Astrocyte of the cerebellum (primary cell): Measurements from ENCODE around the gene XKR3.
"Not testable (repeated sequence)": the region's sequence is repeated elsewhere in the genome, so short reads cannot be mapped to it uniquely, and the experiment has no call there.

Experiments
- DNase-seq: peaks from one replicate; pipeline ENCODE4 v3.0.0-alpha.2; 2011; ENCODE audit warnings: low read depth
- H3K4me3 ChIP-seq: 2 replicates; pipeline ENCODE4 v1.5.1; 2011; ENCODE audit warnings: mild to moderate bottlenecking, low read depth, low read length, moderate library complexity
- in situ Hi-C: cut with HindIII; loops from 2 replicates; pipeline ENCODE4 v1.10.0; 2017; ENCODE audit warnings: low sequenced_read_pairs
- TF ChIP-seq, protein P1 (sequence below): IDR thresholded peaks from 2 replicates; pipeline ENCODE4 v1.5.1; 2012; ENCODE audit warnings: low read length, low read depth, moderate library complexity, mild to moderate bottlenecking; ENCODE audit errors: missing control alignments

The XKR3 gene

DNA sequence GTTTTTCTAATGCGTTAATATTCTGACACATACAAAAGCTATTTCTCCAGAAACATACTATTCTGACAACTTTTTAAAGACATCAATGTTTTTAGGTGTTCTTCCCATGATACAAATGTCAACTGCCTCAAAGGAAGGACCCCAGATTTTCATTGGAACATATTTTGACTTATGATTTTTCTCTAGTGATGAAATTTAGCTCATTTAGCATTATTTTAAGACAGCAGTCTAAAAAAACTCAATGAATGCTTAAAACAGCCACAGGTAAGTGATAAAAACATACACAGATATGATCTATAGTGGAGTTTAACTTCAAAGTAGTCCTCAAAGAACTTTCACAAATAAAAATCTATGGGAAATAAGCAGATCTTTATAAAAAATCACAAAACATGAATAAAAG is 24.9 kb downstream of the XKR3 start:
- no peak for DNase-seq
- no peak overlapping the region for H3K4me3 ChIP-seq
- TF ChIP-seq, protein P1, sequence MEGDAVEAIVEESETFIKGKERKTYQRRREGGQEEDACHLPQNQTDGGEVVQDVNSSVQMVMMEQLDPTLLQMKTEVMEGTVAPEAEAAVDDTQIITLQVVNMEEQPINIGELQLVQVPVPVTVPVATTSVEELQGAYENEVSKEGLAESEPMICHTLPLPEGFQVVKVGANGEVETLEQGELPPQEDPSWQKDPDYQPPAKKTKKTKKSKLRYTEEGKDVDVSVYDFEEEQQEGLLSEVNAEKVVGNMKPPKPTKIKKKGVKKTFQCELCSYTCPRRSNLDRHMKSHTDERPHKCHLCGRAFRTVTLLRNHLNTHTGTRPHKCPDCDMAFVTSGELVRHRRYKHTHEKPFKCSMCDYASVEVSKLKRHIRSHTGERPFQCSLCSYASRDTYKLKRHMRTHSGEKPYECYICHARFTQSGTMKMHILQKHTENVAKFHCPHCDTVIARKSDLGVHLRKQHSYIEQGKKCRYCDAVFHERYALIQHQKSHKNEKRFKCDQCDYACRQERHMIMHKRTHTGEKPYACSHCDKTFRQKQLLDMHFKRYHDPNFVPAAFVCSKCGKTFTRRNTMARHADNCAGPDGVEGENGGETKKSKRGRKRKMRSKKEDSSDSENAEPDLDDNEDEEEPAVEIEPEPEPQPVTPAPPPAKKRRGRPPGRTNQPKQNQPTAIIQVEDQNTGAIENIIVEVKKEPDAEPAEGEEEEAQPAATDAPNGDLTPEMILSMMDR = no peak
- in situ Hi-C loops = no loop called here

DNA sequence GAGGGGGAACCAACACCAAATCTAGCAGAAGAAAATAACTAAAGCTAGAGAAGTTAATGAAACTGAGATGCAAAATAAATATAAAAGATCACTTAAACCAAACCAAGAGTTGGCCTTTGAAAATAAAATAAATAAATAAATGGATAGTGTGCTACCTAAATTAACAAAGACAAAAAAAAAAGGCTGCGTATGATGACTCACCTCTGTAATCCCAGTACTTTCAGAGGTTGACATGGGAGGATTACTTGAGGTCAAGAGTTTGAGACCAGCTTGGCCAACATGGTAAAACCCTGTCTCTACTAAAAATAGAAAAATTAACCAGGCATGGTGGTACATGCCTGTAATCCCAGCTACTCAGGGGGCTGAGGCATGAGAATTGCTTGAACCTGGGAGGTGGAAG is 29.7 kb downstream of the XKR3 start:
- DNase-seq, in situ Hi-C loops, H3K4me3 ChIP-seq: not testable (repeated sequence)

DNA sequence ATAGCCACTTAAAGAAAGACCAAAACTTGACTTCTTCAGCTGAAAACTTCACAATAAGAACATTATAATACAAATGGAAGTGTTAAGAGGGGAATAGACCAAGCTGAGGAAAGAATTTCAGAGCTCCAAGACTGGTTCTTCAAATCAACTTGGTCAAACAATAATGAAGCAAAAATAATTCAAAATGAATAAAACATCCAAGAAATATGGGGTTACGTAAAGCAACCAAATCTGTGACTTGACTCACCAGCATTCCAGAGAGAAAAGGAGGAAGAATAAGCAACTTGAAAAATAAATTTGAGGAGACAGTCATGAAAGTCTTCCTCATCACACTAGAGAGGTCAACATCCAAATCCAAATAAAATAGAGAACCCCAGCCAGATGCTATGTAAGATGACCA is 31.4 kb downstream of the XKR3 start:
- in situ Hi-C loops = no loop called here
- no peak overlapping the region for H3K4me3 ChIP-seq
- no peak for DNase-seq
- TF ChIP-seq, protein P1 = no peak

DNA sequence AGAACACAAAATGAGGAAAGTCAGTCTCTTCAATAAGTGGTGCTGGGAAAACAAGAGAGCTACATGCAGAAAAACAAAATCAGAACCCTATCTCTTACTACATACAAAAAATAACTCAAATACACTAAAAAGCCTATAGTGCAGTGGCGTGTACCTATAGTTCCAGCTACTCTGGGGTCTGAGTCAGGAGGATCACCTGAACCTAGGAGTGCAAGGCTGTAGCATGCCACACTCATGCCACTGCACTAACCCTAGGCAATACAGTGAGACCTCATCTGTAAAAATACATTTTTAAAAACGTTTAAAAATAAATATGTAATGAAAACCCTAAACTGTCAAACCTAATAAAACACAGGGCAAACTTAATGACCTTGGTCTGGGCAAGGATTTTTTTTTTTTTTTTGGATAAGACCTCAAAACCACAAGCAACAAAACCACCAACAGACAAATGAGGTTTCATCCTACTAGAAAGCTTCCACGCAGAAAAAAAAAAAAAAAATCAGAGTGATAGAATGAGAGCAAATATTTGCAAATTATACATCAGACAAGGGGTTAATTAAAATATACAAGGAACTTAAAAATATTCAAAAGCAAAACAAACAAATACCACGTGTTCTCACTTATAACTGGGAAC is 35.2 kb downstream of the XKR3 start:
- DNase-seq = no peak
- TF ChIP-seq, protein P1 = no peak
- in situ Hi-C loops = no loop called here
- no peak overlapping the region for H3K4me3 ChIP-seq

DNA sequence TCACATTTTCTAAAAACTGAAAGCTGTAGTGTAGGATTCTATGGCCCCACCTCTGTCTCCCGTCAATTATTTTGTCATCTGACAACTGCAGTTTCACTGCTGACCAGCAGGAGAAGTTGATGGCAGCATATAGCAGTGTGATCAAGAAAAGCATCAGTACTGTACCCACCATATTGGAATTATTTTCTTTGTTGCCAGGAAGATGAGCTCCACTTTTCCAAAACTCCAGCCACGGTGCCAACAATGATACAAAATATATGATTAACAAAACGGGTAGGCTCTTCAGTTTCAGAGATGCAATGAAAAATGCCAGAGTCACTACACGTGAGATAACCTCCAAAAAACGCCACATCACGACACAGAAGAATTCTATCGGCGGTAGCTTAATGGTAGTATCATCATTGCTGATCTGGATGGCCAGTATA is 41.3 kb downstream of the XKR3 start:
- TF ChIP-seq, protein P1 = no peak
- in situ Hi-C loops = no loop called here
- no peak overlapping the region for H3K4me3 ChIP-seq
- DNase-seq = no peak

DNA sequence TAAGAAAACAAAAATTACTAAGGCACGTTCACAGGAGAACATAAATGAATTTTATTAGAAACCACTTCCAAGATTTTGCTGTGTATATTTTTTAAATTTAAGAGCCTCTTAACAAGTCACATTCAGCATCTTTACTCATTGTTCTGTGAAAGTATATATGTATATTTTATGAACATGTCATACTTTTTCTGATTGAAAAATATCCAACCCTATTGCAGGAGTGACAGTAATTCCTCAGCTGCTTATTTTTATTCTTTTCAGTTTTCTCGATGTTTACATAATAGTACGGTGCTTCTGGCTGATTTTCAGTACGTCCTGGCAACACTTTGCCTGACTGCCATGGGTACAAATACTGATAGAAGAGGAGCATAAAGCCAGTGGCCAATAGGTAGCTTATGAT is 41.8 kb downstream of the XKR3 start:
- H3K4me3 ChIP-seq = no peak overlapping the region
- DNase-seq = no peak
- TF ChIP-seq, protein P1 = no peak
- in situ Hi-C loops = no loop called here

DNA sequence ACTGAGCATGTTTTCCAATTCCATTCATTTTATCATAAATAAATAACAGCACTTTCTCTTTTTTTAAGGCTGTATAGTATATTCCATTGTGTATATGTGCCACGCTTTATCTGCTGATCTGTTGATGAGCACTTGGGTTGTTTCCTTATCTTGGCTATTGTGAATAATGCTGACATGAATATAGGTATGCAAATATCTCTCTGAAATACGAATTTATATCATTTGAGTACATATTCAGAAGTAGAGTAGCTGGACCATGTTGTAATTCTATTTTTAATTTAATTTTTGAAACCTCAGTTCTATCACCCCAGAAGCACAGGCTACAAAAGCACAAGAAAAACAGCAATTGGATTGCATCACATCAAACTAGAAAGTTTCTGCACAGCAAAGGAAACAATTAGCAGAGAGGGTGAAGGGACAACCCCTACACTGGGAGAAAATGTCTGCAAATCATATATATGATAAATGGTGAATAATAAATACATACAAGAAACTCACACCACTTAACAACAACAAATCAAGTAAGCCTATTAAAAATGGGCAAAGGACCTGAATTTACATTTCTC is 43.4 kb downstream of the XKR3 start:
- no peak for DNase-seq
- H3K4me3 ChIP-seq = no peak overlapping the region
- TF ChIP-seq, protein P1 = no peak
- in situ Hi-C loops = no loop called here
